Vagina (tissue), 2 donors: Measurements from ENCODE around the gene HERC2. TPM values are rescaled to one million over a fixed set of nuclear protein-coding genes. Genes with fewer than 3 reads are reported as not detected.

Source experiments
- DNase-seq, 2 donors: peaks; one replicate each; pipeline ENCODE4 v3.0.0-alpha.2; 2017; ENCODE audit errors: extremely low spot score in 2 of 2
- H3K27ac ChIP-seq: fragments of 200-600 bp; sonication (generic); one replicate; pipeline ENCODE4 v1.5.1; 2019
- H3K27me3 ChIP-seq: fragments of 200-600 bp; sonication (generic); one replicate; pipeline ENCODE4 v1.5.1; 2019
- H3K36me3 ChIP-seq, 2 donors: fragments of 200-600 bp; sonication (generic); one replicate each; pipeline ENCODE4 v1.5.1; 2017 to 2019
- H3K4me1 ChIP-seq: fragments of 200-600 bp; sonication (generic); one replicate; pipeline ENCODE4 v1.5.1; 2019
- H3K4me3 ChIP-seq, 2 donors: fragments of 200-600 bp; sonication (generic); 1 replicate in 1 of 2; 2 replicates in 1 of 2; pipeline ENCODE4 v1.5.1; 2016 to 2019
- H3K9me3 ChIP-seq: fragments of 200-600 bp; sonication (generic); one replicate; pipeline ENCODE4 v1.5.1; 2019
- POLR2A ChIP-seq, 2 donors: fragments of 450-650 bp; IDR thresholded peaks; one replicate each; pipeline ENCODE4 v1.6.1; 2017; ENCODE audit warnings: antibody characterized with exemption in 2 of 2, mild to moderate bottlenecking in 2 of 2, moderate library complexity in 2 of 2
- POLR2AphosphoS5 ChIP-seq, 2 donors: sonication (generic); formaldehyde crosslinking; IDR thresholded peaks; one replicate each; pipeline ENCODE4 v1.9.0; 2017; ENCODE audit warnings: antibody characterized with exemption in 2 of 2, mild to moderate bottlenecking in 2 of 2, low read depth in 1 of 2; ENCODE audit not compliant: insufficient read depth in 1 of 2
- intact Hi-C: fragments of 100-400 bp; cut with DNase I; formaldehyde crosslinking; loops from one replicate; pipeline ENCODE4 v1.15.1; 2023
- total RNA-seq: library from RNA; depleted of rRNA; stranded (reverse); fragments of >200 nt; gene quantifications from one replicate; pipeline ENCODE4 v1.2.3, GENCODE V29; 2016
- TF ChIP-seq, protein P1 (sequence below), 3 experiments: fragments of 450-650 bp in 2 of 3; fragments of 200-600 bp in 1 of 3; sonication (generic) in 1 of 3; IDR thresholded peaks; one replicate each; pipeline ENCODE4 v1.5.1; 2017 to 2019; ENCODE audit warnings: antibody characterized with exemption in 3 of 3, mild to moderate bottlenecking in 2 of 3, moderate library complexity in 2 of 3

Gene HERC2
- total RNA-seq, 1 donor from 2014 or later = 45.2 TPM

DNA sequence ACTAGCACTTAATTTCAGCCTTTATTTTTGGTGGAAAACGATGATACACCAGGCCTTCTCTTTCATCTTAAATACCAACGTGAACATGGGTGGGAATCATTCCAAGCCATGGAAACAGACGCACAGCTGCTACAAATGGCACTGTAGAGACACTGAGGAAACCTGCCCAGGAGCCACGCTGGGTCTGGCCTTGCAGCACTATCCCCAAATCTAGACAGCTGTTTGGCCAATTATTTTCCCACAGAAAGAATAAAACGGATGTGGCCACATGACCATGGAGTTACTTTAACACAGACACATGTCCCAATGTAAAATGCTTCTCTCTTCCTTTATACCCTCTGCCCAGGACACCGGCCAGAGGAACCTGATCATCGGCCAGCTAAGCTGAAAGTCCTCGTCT is 139.2 kb downstream of the HERC2 start:
- no peak overlapping the region for H3K27ac ChIP-seq
- DNase-seq = no peak
- no peak overlapping the region for H3K4me3 ChIP-seq
- TF ChIP-seq POLR2AphosphoS5 (IDR thresholded peaks at IDR 0.05; ENCODE audit: insufficient read depth in 1 of 2, low read depth in 1 of 2) (no peak), POLR2A (IDR thresholded peaks at IDR 0.05) (no peak)
- TF ChIP-seq, protein P1, sequence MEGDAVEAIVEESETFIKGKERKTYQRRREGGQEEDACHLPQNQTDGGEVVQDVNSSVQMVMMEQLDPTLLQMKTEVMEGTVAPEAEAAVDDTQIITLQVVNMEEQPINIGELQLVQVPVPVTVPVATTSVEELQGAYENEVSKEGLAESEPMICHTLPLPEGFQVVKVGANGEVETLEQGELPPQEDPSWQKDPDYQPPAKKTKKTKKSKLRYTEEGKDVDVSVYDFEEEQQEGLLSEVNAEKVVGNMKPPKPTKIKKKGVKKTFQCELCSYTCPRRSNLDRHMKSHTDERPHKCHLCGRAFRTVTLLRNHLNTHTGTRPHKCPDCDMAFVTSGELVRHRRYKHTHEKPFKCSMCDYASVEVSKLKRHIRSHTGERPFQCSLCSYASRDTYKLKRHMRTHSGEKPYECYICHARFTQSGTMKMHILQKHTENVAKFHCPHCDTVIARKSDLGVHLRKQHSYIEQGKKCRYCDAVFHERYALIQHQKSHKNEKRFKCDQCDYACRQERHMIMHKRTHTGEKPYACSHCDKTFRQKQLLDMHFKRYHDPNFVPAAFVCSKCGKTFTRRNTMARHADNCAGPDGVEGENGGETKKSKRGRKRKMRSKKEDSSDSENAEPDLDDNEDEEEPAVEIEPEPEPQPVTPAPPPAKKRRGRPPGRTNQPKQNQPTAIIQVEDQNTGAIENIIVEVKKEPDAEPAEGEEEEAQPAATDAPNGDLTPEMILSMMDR (IDR thresholded peaks at IDR 0.05) = no peak
- no peaks in the 10 kb centered on the region for H3K4me1 ChIP-seq
- peaks cover 0 to 21% of the 10 kb centered on the region in 2 donors for H3K36me3 ChIP-seq
- H3K9me3 ChIP-seq = no peaks in the 10 kb centered on the region
- H3K27me3 ChIP-seq = no peaks in the 10 kb centered on the region
- intact Hi-C loops = no loop called here

DNA sequence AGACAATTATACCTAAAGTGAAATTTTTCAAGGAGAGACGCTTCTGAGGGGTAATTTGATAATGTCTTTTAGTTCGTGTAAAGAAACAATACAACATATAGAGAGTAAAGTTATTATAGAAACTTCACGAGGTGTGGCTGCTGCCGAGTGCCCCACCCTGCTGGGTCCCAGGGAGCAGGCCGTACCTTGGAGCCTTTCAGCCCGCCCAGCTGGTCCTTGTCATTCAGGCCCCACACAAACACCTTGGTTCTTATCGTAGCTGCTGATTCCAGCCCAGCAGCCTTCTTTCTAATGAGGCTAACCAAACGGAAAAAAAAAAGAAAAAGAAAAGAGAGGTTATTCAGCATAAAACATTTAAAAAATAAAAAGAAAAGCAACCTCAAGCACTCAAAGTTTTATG is 139.8 kb downstream of the HERC2 start:
- Histone ChIP-seq H3K4me3 (no peak overlapping the region), H3K27ac (no peak overlapping the region), H3K36me3 (peaks cover 0 to 16% of the 10 kb centered on the region in 2 donors), H3K27me3 (no peaks in the 10 kb centered on the region), H3K4me1 (no peaks in the 10 kb centered on the region), H3K9me3 (no peaks in the 10 kb centered on the region)
- intact Hi-C loops = no loop called here
- DNase-seq = no peak
- TF ChIP-seq, protein P1 (IDR thresholded peaks at IDR 0.05) = no peak
- TF ChIP-seq POLR2A (IDR thresholded peaks at IDR 0.05) (no peak), POLR2AphosphoS5 (IDR thresholded peaks at IDR 0.05; ENCODE audit: insufficient read depth in 1 of 2, low read depth in 1 of 2) (no peak)

DNA sequence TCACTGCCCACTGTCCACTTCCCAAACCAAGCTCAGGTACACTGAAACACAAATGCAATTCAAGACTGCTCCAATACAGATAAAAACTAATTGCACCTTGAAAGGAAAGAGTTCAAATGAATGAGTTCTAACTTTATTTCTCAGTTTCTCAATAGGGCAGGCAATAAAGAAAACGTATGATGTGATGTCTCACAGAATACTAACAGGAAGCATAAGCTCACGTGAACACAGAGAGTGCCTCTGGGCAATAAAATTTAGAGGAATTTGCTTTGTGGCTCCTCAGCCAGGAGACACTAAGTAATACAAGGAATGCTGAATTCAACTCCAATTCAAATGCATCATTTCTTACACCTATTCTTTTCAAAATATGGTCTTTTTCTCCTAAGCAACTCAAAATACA is 140.6 kb downstream of the HERC2 start:
- no peaks in the 10 kb centered on the region for H3K4me1 ChIP-seq
- H3K36me3 ChIP-seq = peaks cover 0 to 23% of the 10 kb centered on the region in 2 donors
- H3K27me3 ChIP-seq = no peaks in the 10 kb centered on the region
- H3K27ac ChIP-seq = no peak overlapping the region
- DNase-seq = no peak
- intact Hi-C loops = no loop called here
- H3K9me3 ChIP-seq = no peaks in the 10 kb centered on the region
- no peak for TF ChIP-seq POLR2AphosphoS5 (IDR thresholded peaks at IDR 0.05; ENCODE audit: insufficient read depth in 1 of 2, low read depth in 1 of 2)
- TF ChIP-seq, protein P1 (IDR thresholded peaks at IDR 0.05) = no peak
- TF ChIP-seq POLR2A (IDR thresholded peaks at IDR 0.05) = no peak
- H3K4me3 ChIP-seq = no peak overlapping the region

DNA sequence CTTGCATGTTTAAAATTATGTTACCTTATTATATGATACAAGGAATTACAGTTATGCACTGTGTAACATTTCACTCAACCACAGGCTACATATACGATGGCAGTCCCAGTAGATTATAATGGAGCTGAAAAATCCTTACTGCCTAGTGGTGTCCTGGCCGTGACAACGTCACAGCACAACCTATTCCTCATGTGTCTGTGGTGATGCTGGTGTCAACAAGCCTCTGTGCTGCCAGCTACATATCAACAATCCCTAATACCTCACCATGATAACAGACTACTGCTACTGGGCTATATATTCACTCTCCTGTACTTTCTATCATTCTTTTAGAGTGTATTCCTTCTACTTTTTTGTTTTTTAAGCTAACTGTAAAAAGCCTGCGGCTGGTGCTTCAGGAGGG is 142.7 kb downstream of the HERC2 start:
- intact Hi-C loops = no loop called here

DNA sequence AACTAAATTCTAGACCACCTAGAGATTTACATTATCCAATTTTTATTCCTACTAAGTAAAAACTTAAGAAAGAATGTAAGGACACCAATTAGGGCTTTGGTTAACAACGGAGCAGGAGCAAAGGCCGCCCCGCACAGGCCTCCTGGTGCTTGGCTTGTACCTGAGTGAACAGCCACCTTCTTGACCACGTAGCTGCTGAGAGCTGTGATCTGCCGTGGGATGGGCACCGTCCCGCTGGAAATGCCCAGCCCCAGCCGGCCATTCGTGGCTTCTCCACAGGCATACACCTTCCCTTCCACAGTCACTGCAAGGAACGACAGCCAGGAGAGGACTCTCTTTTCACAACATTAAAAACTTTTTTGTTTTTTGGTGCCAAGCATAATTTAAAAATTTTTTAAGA is 143.3 kb downstream of the HERC2 start:
- H3K9me3 ChIP-seq = no peaks in the 10 kb centered on the region
- peaks cover 0 to 23% of the 10 kb centered on the region in 2 donors for H3K36me3 ChIP-seq
- no peak for TF ChIP-seq POLR2AphosphoS5 (IDR thresholded peaks at IDR 0.05; ENCODE audit: insufficient read depth in 1 of 2, low read depth in 1 of 2)
- TF ChIP-seq, protein P1 (IDR thresholded peaks at IDR 0.05) = no peak
- no peak for TF ChIP-seq POLR2A (IDR thresholded peaks at IDR 0.05)
- DNase-seq = no peak
- H3K27ac ChIP-seq = no peak overlapping the region
- intact Hi-C loops = no loop called here
- no peak overlapping the region for H3K4me3 ChIP-seq
- no peaks in the 10 kb centered on the region for H3K4me1 ChIP-seq
- H3K27me3 ChIP-seq = no peaks in the 10 kb centered on the region

More for the DNA sequence above, 142.7 kb downstream of the HERC2 start:
- no peak for TF ChIP-seq POLR2AphosphoS5 (IDR thresholded peaks at IDR 0.05; ENCODE audit: insufficient read depth in 1 of 2, low read depth in 1 of 2)
- TF ChIP-seq, protein P1 (IDR thresholded peaks at IDR 0.05) = no peak
- no peak for TF ChIP-seq POLR2A (IDR thresholded peaks at IDR 0.05)
- Histone ChIP-seq H3K36me3 (peaks cover 0 to 23% of the 10 kb centered on the region in 2 donors), H3K4me3 (no peak overlapping the region), H3K27ac (no peak overlapping the region), H3K9me3 (no peaks in the 10 kb centered on the region), H3K4me1 (no peaks in the 10 kb centered on the region), H3K27me3 (no peaks in the 10 kb centered on the region)
- DNase-seq = no peak
